ENCODE measurements around the gene PICK1.

DNA sequence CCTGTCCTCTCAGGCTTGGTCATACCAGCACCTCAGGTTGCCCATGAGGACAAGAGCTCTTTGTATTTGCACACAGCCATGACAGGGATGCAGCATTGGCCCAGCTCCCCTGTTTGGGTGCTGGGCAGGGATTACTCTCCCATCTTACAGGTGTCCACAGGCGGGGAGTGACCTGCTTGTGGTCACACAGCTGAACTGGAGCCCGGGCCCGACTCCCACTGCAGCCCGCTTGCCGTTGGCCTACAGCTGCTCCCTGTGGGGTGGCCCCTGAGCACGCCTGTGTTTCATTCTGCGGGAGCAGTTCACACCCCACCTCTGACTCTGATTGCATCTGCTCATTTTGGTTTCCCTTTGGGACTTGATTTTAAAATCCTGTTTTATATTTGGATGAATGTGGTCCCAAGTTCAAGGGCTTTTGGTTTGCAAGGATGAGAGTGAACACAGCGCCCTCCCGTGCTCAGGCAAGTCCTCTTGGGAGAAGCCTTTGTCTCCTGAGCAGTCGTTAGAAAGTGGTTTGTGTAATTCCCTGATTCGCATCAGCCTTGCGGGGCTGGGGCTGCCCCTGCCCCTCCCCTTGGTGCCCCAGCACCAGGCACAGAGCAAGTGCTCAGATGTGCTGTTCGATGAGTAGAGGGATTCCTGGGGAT lies 9.3 kb downstream of the PICK1 start:
- no peak for TF ChIP-seq EZH2 (IDR thresholded peaks at IDR 0.05)
- TF ChIP-seq, protein P1, sequence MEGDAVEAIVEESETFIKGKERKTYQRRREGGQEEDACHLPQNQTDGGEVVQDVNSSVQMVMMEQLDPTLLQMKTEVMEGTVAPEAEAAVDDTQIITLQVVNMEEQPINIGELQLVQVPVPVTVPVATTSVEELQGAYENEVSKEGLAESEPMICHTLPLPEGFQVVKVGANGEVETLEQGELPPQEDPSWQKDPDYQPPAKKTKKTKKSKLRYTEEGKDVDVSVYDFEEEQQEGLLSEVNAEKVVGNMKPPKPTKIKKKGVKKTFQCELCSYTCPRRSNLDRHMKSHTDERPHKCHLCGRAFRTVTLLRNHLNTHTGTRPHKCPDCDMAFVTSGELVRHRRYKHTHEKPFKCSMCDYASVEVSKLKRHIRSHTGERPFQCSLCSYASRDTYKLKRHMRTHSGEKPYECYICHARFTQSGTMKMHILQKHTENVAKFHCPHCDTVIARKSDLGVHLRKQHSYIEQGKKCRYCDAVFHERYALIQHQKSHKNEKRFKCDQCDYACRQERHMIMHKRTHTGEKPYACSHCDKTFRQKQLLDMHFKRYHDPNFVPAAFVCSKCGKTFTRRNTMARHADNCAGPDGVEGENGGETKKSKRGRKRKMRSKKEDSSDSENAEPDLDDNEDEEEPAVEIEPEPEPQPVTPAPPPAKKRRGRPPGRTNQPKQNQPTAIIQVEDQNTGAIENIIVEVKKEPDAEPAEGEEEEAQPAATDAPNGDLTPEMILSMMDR (IDR thresholded peaks at IDR 0.05) = no peak
- no peak for TF ChIP-seq EZH2phosphoT487 (IDR thresholded peaks at IDR 0.05)

All from neural progenitor cell (in vitro differentiated cells).